Peyer's patch (tissue), 4 donors: ENCODE measurements around the gene ARCN1.

Source experiments
- CTCF ChIP-seq, 6 experiments: fragments of 450-650 bp in 4 of 6; fragments of 200-600 bp in 2 of 6; sonication (generic) in 1 of 6; IDR thresholded peaks; one replicate each; pipeline ENCODE4 v1.5.1; 2017 to 2019; ENCODE audit warnings: antibody characterized with exemption in 6 of 6, mild to moderate bottlenecking in 3 of 6, moderate library complexity in 1 of 6
- POLR2A ChIP-seq, 2 donors: fragments of 450-650 bp; IDR thresholded peaks; one replicate each; pipeline ENCODE4 v1.5.1; 2017; ENCODE audit warnings: antibody characterized with exemption in 2 of 2, mild to moderate bottlenecking in 2 of 2, moderate library complexity in 2 of 2

GRCh38 chr11:118644496-118644895 is 72.3 kb downstream of the ARCN1 start:
- TF ChIP-seq POLR2A (IDR thresholded peaks at IDR 0.05) = no peak
- TF ChIP-seq CTCF (IDR thresholded peaks at IDR 0.05) = no peak
